Measurements from ENCODE around the gene PUM1.
A peak's percentile ranks its signal among the peaks of the same experiment; 100 is the strongest.
"Not testable (repeated sequence)": the region's sequence is repeated elsewhere in the genome, so short reads cannot be mapped to it uniquely, and the experiment has no call there.

Gene PUM1

GRCh38 chr1:31062867-31063380 lies 2.6 kb downstream of the PUM1 start:
- Histone ChIP-seq H3K79me2 (ENCODE audit: insufficient read depth, low read depth) (peaks cover 75% of the 10 kb centered on the region), H3K27ac (peak overlapping the region; percentile 100; the same call in 1 of the 2 replicates), H2AFZ (ENCODE audit: low read depth) (no peak overlapping the region), H3K36me3 (ENCODE audit: insufficient read depth) (peaks cover 13% of the 10 kb centered on the region; the same call in 1 of the 2 replicates), H3K4me1 (ENCODE audit: low read depth, poor library complexity, severe bottlenecking) (peaks cover 26% of the 10 kb centered on the region), H3K9ac (peak overlapping the region; percentile 99; the same call in 1 of the 2 replicates), H3K4me3 (IDR thresholded peaks at IDR 0.05; ENCODE audit: insufficient read depth, low read depth, low read length) (no peak overlapping the region), H3K4me2 (peak overlapping the region; percentile 77), H4K20me1 (ENCODE audit: insufficient read depth) (peaks cover 60% of the 10 kb centered on the region), H3K27me3 (ENCODE audit: insufficient read depth, low read depth) (no peaks in the 10 kb centered on the region)
- TF ChIP-seq CTCF (conservative IDR thresholded peaks at IDR 0.05; ENCODE audit: low read depth, low read length), result no peak

- H3K36me3 ChIP-seq (ENCODE audit: insufficient read depth), result peaks cover 16% of the 10 kb centered on the region; the same call in 1 of the 2 replicates
Measured at GRCh38 chr1:31062162-31062866, 3.2 kb downstream of the PUM1 start.

GRCh38 chr1:31058012-31058411 lies 7.5 kb downstream of the PUM1 start:
- Histone ChIP-seq H4K20me1 (ENCODE audit: insufficient read depth) (peaks cover 95% of the 10 kb centered on the region), H3K4me2 (no peak overlapping the region)

More at GRCh38 chr1:31062162-31062866, 3.2 kb downstream of the PUM1 start:
- H3K27me3 ChIP-seq (ENCODE audit: insufficient read depth, low read depth); H3K4me3 ChIP-seq (IDR thresholded peaks at IDR 0.05; ENCODE audit: insufficient read depth, low read depth, low read length); H2AFZ ChIP-seq (ENCODE audit: low read depth): not testable (repeated sequence)
- Histone ChIP-seq H3K9ac (peak overlapping the region; percentile 99; the same call in 1 of the 2 replicates), H3K4me2 (peak overlapping the region; percentile 77), H3K4me1 (ENCODE audit: low read depth, poor library complexity, severe bottlenecking) (peaks cover 26% of the 10 kb centered on the region), H3K27ac (peak overlapping the region; percentile 100; the same call in 1 of the 2 replicates), H4K20me1 (ENCODE audit: insufficient read depth) (peaks cover 66% of the 10 kb centered on the region), H3K79me2 (ENCODE audit: insufficient read depth, low read depth) (peaks cover 81% of the 10 kb centered on the region)

GRCh38 chr1:31055953-31056352 lies 9.6 kb downstream of the PUM1 start:
- no peak overlapping the region for H2AFZ ChIP-seq (ENCODE audit: low read depth)
- H3K4me3 ChIP-seq (IDR thresholded peaks at IDR 0.05; ENCODE audit: insufficient read depth, low read depth, low read length), result no peak overlapping the region
- no peak overlapping the region for H3K4me2 ChIP-seq
- no peaks in the 10 kb centered on the region for H3K27me3 ChIP-seq (ENCODE audit: insufficient read depth, low read depth)
- peaks cover 11% of the 10 kb centered on the region for H3K4me1 ChIP-seq (ENCODE audit: low read depth, poor library complexity, severe bottlenecking)
- H4K20me1 ChIP-seq (ENCODE audit: insufficient read depth), result peaks cover 88% of the 10 kb centered on the region
- peaks cover 27% of the 10 kb centered on the region; the same call in 1 of the 2 replicates for H3K36me3 ChIP-seq (ENCODE audit: insufficient read depth)
- TF ChIP-seq CTCF (conservative IDR thresholded peaks at IDR 0.05; ENCODE audit: low read depth, low read length), result no peak
- no peak overlapping the region for H3K27ac ChIP-seq
- peaks cover 100% of the 10 kb centered on the region for H3K79me2 ChIP-seq (ENCODE audit: insufficient read depth, low read depth)
- H3K9ac ChIP-seq, result no peak overlapping the region

More at GRCh38 chr1:31058012-31058411, 7.5 kb downstream of the PUM1 start:
- Histone ChIP-seq H3K4me3 (IDR thresholded peaks at IDR 0.05; ENCODE audit: insufficient read depth, low read depth, low read length) (no peak overlapping the region), H3K36me3 (ENCODE audit: insufficient read depth) (peaks cover 27% of the 10 kb centered on the region; the same call in 1 of the 2 replicates), H3K9ac (no peak overlapping the region), H3K27me3 (ENCODE audit: insufficient read depth, low read depth) (no peaks in the 10 kb centered on the region), H3K27ac (no peak overlapping the region), H3K4me1 (ENCODE audit: low read depth, poor library complexity, severe bottlenecking) (peaks cover 26% of the 10 kb centered on the region), H2AFZ (ENCODE audit: low read depth) (no peak overlapping the region), H3K79me2 (ENCODE audit: insufficient read depth, low read depth) (peaks cover 100% of the 10 kb centered on the region)
- no peak for TF ChIP-seq CTCF (conservative IDR thresholded peaks at IDR 0.05; ENCODE audit: low read depth, low read length)

- Histone ChIP-seq H3K9ac (no peak overlapping the region), H3K4me1 (ENCODE audit: low read depth, poor library complexity, severe bottlenecking) (peaks cover 11% of the 10 kb centered on the region), H4K20me1 (ENCODE audit: insufficient read depth) (peaks cover 87% of the 10 kb centered on the region)
Measured at GRCh38 chr1:31055501-31055900, 10.0 kb downstream of the PUM1 start.

More at GRCh38 chr1:31055501-31055900, 10.0 kb downstream of the PUM1 start:
- Histone ChIP-seq H3K4me2 (no peak overlapping the region), H3K27me3 (ENCODE audit: insufficient read depth, low read depth) (no peaks in the 10 kb centered on the region), H3K79me2 (ENCODE audit: insufficient read depth, low read depth) (peaks cover 99% of the 10 kb centered on the region), H3K27ac (no peak overlapping the region), H2AFZ (ENCODE audit: low read depth) (no peak overlapping the region), H3K4me3 (IDR thresholded peaks at IDR 0.05; ENCODE audit: insufficient read depth, low read depth, low read length) (no peak overlapping the region), H3K36me3 (ENCODE audit: insufficient read depth) (peaks cover 27% of the 10 kb centered on the region; the same call in 1 of the 2 replicates)
- TF ChIP-seq CTCF (conservative IDR thresholded peaks at IDR 0.05; ENCODE audit: low read depth, low read length), result no peak

Measured in KMS-11 (cell line).